ENCODE results near the gene SLC9A6. TPM values are rescaled to one million over a fixed set of nuclear protein-coding genes. Genes with fewer than 3 reads are reported as not detected.
"Not testable (repeated sequence)": the region's sequence is repeated elsewhere in the genome, so short reads cannot be mapped to it uniquely, and the experiment has no call there.

Gene SLC9A6
- total RNA-seq, 1 donor from 2014 or later, result 15.4 TPM

GRCh38 chrX:136050875-136051274, 65.6 kb downstream of the SLC9A6 start:
- intact Hi-C loops (cut with DNase I); DNase-seq (ENCODE audit: missing footprints); ATAC-seq: not testable (repeated sequence)

DNA sequence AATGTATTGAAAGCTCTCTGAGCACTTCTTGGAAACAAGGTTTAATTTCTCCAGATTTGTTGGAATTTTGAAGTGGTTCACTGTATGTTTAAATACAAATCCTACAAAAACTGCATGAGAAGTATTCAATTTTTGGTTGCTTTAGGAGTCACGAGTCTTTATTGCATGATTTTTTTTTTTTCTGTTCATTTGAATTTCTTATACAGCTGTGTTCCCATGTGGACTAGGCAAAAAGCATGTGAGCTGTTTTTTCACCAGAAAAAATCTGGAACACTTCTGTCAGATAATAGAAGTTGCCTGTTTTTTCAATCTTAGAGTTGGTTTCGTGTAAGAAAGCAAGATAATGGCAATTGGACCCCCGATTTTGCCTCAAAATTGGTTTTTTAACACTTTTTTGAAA, 66.4 kb downstream of the SLC9A6 start:
- ATAC-seq, result no peak

DNA sequence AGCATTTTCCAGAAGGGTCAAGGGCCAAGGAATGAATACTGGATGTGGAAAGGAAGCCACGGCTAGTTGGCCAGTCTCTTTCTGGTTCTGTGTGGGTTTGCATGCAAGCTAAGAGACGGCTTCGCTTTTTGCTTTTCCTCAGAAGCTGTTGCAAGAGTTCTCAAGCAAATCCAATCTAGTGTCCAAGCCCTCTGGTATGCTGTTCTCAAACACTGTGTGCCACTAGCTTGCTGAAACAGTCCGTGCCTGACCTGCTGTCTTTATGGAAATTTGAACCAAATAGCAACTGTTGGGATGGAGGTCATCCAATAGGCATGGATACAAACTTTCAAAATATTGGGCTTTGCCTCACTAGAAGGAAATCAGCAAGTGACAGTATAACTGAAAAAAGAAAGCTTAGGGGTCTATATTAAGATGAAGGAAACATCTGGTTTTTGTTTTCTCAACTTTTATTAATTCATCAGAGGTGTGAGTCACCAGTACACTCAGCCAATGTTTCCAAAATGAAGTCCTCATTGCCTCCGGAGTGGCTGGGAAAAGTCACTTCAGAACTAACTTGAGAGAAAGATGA, 70.5 kb downstream of the SLC9A6 start:
- intact Hi-C loops (cut with DNase I), result no loop called here
- DNase-seq (ENCODE audit: missing footprints) (no peak), ATAC-seq (peak; percentile 92)

More for the DNA sequence above, 66.4 kb downstream of the SLC9A6 start:
- no peak for DNase-seq (ENCODE audit: missing footprints)
- intact Hi-C loops (cut with DNase I), result no loop called here

GRCh38 chrX:136057567-136057966, 72.3 kb downstream of the SLC9A6 start:
- intact Hi-C loops (cut with DNase I), result no loop called here

DNA sequence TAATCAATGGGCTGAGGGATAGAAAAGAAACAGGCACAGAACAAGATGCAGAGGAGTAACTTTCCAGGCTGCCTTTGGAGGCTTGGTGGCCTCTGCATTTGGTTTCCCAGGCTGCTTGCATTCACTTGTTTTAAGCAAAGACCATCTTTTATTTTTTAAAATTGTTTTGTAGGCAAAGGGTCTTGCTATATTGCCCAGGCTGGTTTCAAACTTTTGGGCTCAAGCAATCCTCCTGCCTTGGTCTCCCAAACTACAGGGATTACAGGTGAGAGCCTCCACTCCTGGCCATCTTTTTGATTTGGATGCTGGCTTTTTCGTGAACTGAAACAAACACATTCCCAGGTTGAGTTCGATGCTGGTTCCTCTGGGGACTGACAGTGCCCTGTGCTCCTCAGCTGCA, 74.1 kb downstream of the SLC9A6 start:
- DNase-seq (ENCODE audit: missing footprints), result no peak
- ATAC-seq, result no peak
- intact Hi-C loops (cut with DNase I), result no loop called here

More at GRCh38 chrX:136057567-136057966, 72.3 kb downstream of the SLC9A6 start:
- no peak for DNase-seq (ENCODE audit: missing footprints)
- no peak for ATAC-seq

DNA sequence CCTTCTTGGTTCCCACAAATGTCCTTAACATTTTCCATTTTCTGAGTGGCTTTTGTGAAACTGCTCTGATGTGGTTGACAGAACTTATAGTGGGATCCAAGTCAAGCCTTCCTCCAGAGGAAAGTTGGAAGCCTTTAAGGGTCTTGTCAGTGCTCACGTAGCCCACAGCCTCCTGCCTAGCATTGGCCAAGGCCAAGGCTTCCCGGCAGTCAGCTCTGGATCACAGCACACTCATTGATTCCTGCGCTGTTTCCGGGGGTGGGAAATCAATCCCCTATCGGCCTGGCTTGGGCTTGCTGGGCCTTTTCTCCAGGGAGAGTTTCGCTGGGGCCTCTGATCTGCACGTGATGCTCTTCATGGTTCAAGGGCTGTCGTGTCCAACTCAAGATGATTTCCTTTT, 76.1 kb downstream of the SLC9A6 start:
- DNase-seq (ENCODE audit: missing footprints) (peak; percentile 57), ATAC-seq (peak; percentile 58)
- intact Hi-C loops (cut with DNase I), result no loop called here

GRCh38 chrX:136061696-136062095, 76.5 kb downstream of the SLC9A6 start:
- intact Hi-C loops (cut with DNase I), result no loop called here
- DNase-seq (ENCODE audit: missing footprints) (no peak), ATAC-seq (no peak)

GRCh38 chrX:136063340-136064079, 78.3 kb downstream of the SLC9A6 start:
- intact Hi-C loops (cut with DNase I), result no loop called here
- ATAC-seq (peak; percentile 47), DNase-seq (ENCODE audit: missing footprints) (no peak)

GRCh38 chrX:136064661-136065043, 79.4 kb downstream of the SLC9A6 start:
- no peak for DNase-seq (ENCODE audit: missing footprints)
- ATAC-seq, result no peak
- intact Hi-C loops (cut with DNase I), result no loop called here

DNA sequence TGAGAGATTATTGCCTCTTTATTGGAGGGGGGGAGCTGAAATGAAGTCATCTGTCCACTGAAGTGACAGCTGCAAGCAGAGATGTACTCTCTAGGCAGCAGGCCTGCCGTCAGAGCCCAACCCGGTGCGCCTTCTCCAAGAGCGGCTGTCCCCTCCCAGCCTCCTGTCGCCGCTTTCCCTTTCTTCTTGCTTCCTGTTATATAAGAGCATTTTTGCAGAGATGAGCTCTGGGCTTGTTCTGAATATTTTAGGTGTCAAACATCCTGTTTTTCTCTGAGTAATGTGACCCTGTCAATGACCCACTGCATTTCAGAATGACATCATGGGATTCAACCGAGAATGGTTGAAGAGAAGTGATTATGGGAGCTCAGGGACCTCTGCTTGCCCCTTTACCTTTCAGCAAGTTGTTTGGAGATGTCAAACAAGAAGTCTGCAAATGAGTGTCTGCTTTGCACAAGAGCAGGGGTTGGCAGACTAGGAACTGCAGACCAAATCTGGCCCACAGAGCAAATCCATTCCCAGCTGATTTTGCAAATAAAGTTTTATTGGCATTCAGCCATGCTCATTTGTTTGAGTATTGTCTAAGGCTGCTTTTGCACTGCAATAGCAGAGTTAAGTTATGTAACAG, 79.9 kb downstream of the SLC9A6 start:
- DNase-seq (ENCODE audit: missing footprints) (peak; percentile 72), ATAC-seq (peak; percentile 82)
- intact Hi-C loops (cut with DNase I), result no loop called here

GRCh38 chrX:136067097-136067496, 81.9 kb downstream of the SLC9A6 start:
- intact Hi-C loops (cut with DNase I), result no loop called here
- DNase-seq (ENCODE audit: missing footprints) (no peak), ATAC-seq (no peak)

GRCh38 chrX:136067966-136068365, 82.7 kb downstream of the SLC9A6 start:
- ATAC-seq (no peak), DNase-seq (ENCODE audit: missing footprints) (no peak)
- intact Hi-C loops (cut with DNase I), result no loop called here

DNA sequence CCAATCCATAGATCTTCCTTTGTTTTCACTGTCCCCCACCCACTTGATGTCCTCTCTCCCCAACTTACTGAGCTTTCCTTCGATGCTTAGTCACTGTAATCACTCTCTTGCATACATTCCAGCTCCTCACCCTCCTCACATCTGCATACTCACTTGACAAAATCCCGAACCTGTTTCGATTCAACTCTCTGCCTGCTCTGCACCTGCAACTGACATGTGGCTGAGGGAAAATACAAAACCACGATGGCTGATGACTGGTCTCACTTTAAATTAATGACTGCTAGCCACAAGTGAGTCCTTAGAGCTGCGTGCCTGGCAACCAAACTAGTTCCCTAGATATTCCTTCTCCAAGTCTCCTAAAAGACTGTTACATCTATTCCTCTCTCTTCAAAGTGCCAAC, 91.7 kb downstream of the SLC9A6 start:
- intact Hi-C loops (cut with DNase I), result no loop called here
- ATAC-seq, result no peak
- DNase-seq (ENCODE audit: missing footprints), result no peak

DNA sequence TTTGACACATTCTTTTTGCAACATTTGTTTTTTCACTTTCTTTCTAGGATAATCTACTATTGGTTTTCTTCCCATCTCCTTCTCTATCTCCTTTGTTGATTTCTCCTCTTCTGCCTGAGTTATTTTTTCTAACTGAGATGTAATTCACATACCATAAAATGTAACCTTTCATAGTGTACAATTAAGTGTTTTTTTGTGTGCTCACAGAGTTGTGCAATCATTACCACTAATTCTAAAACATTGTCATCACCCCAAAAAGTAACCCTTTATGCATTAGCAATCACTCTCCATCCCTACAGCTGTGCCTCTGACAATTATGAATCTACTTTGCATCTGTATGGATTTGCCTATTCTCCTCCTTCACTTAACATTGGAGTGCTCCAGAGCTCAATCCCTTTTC, 95.5 kb downstream of the SLC9A6 start:
- ATAC-seq, result no peak
- no peak for DNase-seq (ENCODE audit: missing footprints)
- intact Hi-C loops (cut with DNase I), result no loop called here

GRCh38 chrX:136086521-136086920, 101.3 kb downstream of the SLC9A6 start:
- intact Hi-C loops (cut with DNase I), result no loop called here
- ATAC-seq (no peak), DNase-seq (ENCODE audit: missing footprints) (no peak)

DNA sequence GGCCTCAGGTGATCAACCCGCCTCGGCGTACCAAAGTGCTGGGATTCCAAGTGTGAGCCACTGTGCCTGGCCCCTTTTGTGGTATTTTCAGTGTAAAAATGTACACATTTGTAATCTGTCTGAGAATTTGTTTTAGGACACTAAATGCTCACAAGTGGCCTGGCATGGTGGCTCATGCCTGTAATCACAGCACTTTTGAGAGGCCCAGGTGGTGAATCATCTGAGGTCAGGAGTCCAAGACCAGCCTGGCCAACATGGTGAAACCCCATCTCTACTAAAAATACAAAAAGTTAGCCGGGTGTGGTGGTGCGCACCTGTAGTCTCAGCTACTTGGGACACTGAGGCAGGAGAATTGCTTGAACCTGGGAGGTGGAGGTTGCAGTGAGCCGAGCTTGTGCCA, 106.7 kb downstream of the SLC9A6 start:
- intact Hi-C loops (cut with DNase I); ATAC-seq; DNase-seq (ENCODE audit: missing footprints): not testable (repeated sequence)

DNA sequence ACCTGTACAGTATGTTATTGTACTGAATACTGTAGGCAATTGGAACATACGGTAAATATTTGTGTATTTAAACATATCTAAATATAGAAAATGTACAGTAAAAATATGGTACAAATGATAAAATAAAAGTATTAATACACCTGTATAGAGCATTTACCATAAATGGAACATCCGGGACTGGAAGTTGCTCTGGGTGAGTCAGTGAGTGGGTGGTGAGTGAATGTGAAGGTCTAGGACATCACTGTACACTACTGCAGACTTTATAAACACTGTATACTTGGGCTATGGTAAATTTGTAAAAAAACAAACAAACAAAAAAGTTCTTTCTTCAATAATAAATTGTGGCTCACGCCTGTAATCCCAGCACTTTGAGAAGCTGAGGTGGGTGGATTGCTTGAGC, 109.7 kb downstream of the SLC9A6 start:
- ATAC-seq (no peak), DNase-seq (ENCODE audit: missing footprints) (no peak)
- intact Hi-C loops (cut with DNase I), result no loop called here

Measured in Right ventricle myocardium inferior (tissue), 1 donor.